22Rv1 (cell line): ENCODE data around the gene GDNF.
"Not testable (repeated sequence)": the region's sequence is repeated elsewhere in the genome, so short reads cannot be mapped to it uniquely, and the experiment has no call there.

ENCODE experiments used
- H3K27ac ChIP-seq: fragments of 450-650 bp; 2 replicates; pipeline ENCODE4 v1.5.1; 2017
- ZFX ChIP-seq: fragments of 450-650 bp; IDR thresholded peaks from 2 replicates; pipeline ENCODE4 v1.6.1; 2017; ENCODE audit warnings: antibody characterized with exemption, borderline replicate concordance
- TF ChIP-seq, protein P1 (sequence below): fragments of 450-650 bp; IDR thresholded peaks from 2 replicates; pipeline ENCODE4 v1.5.1; 2017; ENCODE audit warnings: mild to moderate bottlenecking

GDNF gene

DNA sequence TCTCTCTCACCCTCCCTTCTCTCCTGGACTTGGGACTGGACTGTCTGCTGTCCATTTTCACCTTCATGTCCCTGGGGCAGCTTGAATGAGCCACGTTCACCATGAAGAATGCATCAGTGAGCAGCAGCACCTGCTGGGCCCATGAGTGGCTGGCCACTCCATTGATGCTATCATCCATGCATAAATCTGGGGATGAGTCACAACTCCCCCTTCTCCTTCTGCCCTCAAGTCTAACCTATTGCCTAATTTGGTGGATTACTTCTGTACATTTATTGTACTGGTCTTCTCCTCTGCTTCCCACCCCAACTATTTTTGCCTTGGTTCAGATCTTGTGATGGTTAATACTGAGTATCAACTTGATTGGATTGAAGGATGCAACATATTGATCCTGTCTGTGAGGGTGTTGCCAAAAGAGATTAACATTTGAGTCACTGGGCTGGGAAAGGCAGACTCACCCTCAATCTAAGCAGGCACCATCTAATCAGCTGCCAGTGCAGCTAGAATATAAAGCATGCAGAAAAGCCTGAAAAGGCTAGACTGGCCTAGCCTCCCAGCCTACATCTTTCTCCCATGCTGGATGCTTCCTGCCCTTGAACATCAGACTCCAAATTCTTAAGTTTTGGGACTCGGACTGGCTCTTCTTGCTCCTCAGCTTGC lies 46.7 kb downstream of the GDNF start:
- no peak overlapping the region for H3K27ac ChIP-seq
- TF ChIP-seq, protein P1, sequence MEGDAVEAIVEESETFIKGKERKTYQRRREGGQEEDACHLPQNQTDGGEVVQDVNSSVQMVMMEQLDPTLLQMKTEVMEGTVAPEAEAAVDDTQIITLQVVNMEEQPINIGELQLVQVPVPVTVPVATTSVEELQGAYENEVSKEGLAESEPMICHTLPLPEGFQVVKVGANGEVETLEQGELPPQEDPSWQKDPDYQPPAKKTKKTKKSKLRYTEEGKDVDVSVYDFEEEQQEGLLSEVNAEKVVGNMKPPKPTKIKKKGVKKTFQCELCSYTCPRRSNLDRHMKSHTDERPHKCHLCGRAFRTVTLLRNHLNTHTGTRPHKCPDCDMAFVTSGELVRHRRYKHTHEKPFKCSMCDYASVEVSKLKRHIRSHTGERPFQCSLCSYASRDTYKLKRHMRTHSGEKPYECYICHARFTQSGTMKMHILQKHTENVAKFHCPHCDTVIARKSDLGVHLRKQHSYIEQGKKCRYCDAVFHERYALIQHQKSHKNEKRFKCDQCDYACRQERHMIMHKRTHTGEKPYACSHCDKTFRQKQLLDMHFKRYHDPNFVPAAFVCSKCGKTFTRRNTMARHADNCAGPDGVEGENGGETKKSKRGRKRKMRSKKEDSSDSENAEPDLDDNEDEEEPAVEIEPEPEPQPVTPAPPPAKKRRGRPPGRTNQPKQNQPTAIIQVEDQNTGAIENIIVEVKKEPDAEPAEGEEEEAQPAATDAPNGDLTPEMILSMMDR, result no peak
- TF ChIP-seq ZFX, result no peak

GRCh38 chr5:37791321-37791720 lies 48.5 kb downstream of the GDNF start:
- no peak overlapping the region for H3K27ac ChIP-seq
- TF ChIP-seq, protein P1, result no peak
- TF ChIP-seq ZFX, result no peak

- TF ChIP-seq, protein P1, result no peak
- TF ChIP-seq ZFX, result no peak
- no peak overlapping the region for H3K27ac ChIP-seq
These were observed 49.9 kb downstream of the GDNF start for GRCh38 chr5:37789991-37790390.

- no peak for TF ChIP-seq ZFX
- TF ChIP-seq, protein P1, result no peak
- no peak overlapping the region for H3K27ac ChIP-seq
These were observed 52.1 kb downstream of the GDNF start for GRCh38 chr5:37787742-37788141.

- no peak for TF ChIP-seq ZFX
- TF ChIP-seq, protein P1, result no peak
- no peak overlapping the region for H3K27ac ChIP-seq
These were observed 52.9 kb downstream of the GDNF start for GRCh38 chr5:37786862-37787519.

GRCh38 chr5:37786416-37786815 lies 53.4 kb downstream of the GDNF start:
- no peak for TF ChIP-seq ZFX
- TF ChIP-seq, protein P1, result no peak
- H3K27ac ChIP-seq, result no peak overlapping the region

DNA sequence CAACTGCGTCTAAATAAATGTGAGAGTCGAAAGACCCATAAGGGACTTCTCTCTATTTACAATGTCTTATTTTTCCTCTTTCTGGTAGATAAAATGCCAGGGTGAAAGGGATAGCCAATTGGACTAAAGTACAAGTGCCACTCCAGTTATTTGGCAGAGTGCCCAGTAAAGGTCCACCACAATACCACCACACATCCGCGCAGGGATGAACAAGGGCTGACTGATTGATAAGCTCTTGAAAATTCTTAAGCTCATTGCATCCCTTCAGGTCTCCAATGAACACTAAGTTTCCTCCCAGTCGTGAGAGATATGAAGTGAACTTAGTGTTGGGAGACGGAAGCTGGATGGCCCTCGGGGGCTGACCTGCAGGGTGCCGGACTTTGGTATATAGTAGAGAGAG lies 58.4 kb downstream of the GDNF start:
- not testable (repeated sequence) for H3K27ac ChIP-seq
